HG02884 (cell line): ENCODE results near the gene TMEM150B.
A peak's percentile ranks its signal among the peaks of the same experiment; 100 is the strongest.
"Not testable (repeated sequence)": the region's sequence is repeated elsewhere in the genome, so short reads cannot be mapped to it uniquely, and the experiment has no call there.

ENCODE experiments used
- ATAC-seq: cut with Tn5 transposase; IDR thresholded peaks from one replicate; pipeline ENCODE4 v1.9.1; 2021; ENCODE audit warnings: mild to moderate bottlenecking, moderate library complexity; ENCODE audit not compliant: unreplicated experiment

TMEM150B gene

DNA sequence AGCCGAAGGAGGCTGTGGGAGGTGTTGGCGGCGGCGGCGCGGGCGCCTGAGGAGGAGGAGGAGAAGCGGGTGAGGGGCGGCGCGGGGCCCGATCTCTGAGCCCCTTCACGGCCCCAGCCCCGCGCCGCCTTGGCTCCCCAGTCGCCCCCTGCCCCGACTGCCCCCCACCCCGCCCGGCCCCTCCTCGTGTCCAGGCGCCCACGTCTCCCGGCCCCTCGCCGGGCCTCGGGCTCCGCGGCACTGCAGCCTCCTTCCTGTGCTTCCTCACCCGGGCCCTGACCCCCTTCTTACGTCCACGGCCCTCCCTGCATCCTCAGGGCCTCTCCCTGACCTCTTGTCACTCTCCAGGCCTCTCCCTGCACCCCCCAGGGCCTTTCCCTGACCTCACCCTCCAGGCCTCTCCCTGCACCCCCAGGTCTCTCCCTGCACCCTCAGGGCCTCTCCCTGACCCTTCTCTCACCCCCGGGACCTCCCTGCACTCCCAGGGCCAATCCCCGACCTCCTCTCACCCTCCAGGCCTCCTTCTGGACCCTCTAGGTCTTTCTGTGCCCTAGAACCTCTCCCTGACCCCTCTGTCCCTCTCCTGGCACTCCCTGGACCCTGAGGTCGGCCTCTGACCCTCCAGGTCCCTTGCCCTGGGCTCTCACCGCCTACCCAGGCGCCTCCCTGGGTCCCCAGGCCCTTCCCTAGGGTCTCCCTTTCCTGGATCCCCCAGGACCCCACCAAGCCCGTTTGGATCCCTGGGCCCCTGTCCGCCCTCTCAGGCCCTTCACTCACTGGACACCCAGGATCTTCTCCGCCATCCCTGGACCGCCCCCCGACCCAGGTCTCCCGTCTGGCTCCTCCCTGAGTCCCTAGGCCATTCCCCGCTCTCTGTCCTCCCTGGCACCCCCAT lies 15.0 kb upstream of the TMEM150B start:
- no peak for ATAC-seq

DNA sequence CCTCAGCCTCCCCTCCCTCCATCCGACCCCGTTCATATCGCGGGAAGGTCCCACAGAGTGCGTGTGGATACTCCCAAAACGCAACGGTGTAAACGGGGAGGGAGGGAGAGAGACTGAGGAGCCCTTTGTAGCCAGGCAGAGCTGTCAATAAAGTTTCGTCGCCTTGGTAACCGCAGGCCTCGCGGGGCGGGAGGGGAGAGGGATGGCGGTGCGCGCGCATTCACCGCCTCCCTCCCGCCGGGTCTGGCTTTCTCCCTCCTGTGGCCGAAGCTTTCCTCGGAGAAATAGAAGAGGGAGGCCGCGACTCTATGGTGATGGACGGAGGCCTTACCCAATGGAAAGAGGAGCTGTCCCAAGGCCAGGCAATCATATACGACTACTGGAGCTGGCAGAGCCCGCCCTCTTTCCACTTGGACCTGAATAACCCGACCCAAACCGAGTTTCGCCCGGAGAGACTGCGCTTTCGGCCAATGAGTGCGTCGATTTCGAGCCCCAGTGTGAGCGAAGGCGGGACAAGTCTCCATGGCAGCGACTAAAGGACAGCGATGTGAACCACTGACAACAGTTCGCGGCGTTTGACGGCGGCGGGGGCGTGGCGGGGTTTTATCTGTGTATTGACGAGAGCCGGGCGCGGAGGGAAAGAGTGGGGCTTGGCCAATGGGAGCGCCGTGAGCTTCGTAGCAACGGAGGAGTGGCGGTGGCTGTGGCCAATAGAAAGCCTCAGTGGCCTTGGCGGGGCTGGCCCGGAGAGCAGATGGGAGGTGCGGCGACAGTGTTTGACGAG lies 14.2 kb upstream of the TMEM150B start, which contains the start of gene KMT5C:
Gene KMT5C (plus strand): TSS at position 772 of the 784 bp plus-strand sequence. CDS start 2,061 bp downstream, outside the sequence.
- ATAC-seq: peak; percentile 81

DNA sequence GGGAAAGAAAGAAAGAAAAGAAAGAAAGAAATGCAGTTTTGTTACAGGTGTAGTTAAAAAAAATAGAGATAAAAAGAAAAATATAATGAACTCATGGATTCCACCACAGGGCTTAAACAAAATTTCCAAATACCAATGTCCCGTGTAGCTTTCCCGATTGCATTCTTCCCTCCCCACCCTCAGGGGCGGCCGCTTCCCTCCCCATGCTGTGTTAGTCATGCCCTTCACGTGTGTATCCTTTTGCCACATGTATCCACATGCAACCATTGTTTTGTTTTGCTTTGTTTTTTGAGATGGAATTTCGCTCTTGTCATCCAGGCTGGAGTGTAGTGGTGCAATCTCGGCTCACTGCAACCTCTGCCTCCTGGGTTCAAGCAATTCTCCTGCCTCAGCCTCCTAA lies 11.0 kb upstream of the TMEM150B start:
- ATAC-seq: no peak

DNA sequence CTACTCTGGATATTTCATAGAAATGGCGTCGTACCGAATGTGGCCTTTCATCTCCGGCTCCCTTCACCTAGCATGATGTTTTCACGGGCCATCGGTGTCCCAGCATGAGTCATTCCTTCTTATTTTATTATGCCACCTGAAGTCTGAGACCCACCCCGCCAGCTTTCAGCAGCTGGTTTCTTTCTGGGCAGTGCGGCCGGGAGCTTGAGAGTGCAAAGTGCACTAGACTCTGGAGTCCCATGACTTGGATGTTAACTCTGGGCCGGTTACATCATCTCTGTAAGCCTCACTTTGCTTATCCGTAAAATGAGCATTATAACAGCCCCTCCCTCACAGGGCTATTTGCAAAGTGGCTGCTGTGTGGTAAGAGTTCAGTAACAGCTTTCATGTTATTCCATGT lies 8.7 kb upstream of the TMEM150B start:
- no peak for ATAC-seq

- not testable (repeated sequence) for ATAC-seq
These were observed 4.7 kb upstream of the TMEM150B start for GRCh38 chr19:55329791-55330190.

GRCh38 chr19:55328774-55329318 lies 3.7 kb upstream of the TMEM150B start:
- not testable (repeated sequence) for ATAC-seq

DNA sequence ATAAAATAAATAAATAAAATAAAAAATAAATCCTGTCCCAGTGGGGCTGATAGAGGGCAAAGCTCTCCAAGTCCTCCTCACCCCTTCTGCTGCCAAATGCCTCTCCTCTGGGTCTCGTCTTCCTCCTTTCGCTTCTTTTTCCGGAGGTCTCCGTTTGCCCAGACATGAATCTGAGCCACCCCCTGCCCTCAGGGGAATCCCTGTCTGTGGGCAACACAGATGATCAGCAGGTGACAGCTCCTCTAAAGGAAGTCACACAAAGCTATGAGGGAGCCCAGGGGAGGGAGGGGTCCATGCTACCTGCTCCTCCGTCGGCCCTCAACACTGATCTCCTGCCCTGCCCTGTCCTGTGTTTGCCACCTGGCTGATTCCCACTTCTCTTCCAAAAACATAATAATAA lies 479 bp downstream of the TMEM150B start:
- no peak for ATAC-seq

- ATAC-seq: no peak
These were observed 2.8 kb downstream of the TMEM150B start for GRCh38 chr19:55322204-55322885.

- no peak for ATAC-seq
These were observed 3.5 kb downstream of the TMEM150B start for GRCh38 chr19:55321466-55322137.

GRCh38 chr19:55320844-55321419 lies 4.2 kb downstream of the TMEM150B start:
- ATAC-seq: no peak

GRCh38 chr19:55319785-55320184 lies 5.4 kb downstream of the TMEM150B start:
- no peak for ATAC-seq

GRCh38 chr19:55316646-55317045 lies 8.5 kb downstream of the TMEM150B start:
- no peak for ATAC-seq

GRCh38 chr19:55315956-55316525 lies 9.1 kb downstream of the TMEM150B start:
- no peak for ATAC-seq

DNA sequence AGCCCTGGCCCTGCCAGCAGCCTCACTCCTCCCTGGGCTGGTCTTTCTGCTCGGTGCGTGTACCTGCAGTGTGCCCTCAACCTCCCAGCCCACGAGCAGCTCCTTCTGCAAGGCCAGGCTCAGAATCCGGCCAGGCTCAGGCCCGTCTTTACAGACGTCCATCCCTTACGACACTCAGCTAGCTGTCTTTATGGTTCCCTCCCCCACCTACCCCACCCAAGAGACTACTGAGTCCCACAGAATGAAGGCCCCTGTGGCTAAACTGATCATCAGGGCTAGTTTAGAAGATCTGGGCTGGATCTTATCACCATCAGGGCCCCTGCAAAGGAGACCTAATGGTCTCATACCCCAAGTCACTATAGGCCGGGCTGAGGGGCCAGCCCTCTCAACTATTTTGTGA lies 10.7 kb downstream of the TMEM150B start:
- ATAC-seq: no peak

DNA sequence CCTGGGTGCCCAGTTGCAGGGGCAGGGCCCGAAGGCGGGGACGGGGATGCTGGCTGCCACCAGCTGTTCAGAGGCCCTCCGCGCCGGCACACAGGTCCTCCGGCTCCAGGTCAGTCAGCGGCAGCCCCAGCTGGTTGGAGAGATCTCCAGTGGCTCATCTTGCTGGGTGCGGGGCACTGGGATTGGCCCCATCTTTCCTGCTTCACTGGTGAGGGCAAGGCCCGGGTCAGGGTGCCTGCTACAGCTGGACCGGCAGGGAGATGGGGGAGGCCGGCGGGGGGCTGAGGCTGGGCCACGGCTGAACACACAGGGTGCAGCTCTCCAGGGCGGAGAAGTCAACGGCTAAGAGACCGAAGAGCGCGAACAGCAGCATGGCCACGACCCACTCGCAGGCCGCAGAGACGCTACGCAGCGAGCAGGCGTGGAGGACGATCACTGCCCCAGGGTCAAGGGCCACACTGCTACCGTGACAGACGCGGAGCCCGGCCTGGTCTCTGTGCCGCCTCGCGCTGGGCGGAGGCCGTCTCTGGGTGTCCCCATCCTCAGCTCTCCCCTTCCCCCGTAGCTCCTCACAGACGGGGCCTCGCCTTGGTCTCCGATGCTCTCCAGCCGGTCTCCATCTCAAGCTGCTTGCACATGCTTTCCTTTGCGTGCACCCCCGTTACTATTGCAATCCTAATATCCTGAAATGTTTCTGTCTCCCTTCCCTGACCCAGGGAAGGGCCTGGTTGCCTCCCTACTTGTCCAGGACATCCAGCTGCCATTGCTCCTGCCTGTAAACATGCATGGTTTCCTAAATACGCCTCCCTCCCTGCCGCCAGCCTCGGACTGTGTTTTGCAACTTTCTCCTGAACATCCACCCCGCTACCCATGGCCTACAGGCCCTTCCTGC lies 12.3 kb downstream of the TMEM150B start:
- no peak for ATAC-seq

- no peak for ATAC-seq
These were observed 13.3 kb downstream of the TMEM150B start for GRCh38 chr19:55311797-55312196.

GRCh38 chr19:55311397-55311796 lies 13.7 kb downstream of the TMEM150B start:
- ATAC-seq: no peak

- no peak for ATAC-seq
These were observed 14.6 kb downstream of the TMEM150B start for GRCh38 chr19:55310498-55310897.

DNA sequence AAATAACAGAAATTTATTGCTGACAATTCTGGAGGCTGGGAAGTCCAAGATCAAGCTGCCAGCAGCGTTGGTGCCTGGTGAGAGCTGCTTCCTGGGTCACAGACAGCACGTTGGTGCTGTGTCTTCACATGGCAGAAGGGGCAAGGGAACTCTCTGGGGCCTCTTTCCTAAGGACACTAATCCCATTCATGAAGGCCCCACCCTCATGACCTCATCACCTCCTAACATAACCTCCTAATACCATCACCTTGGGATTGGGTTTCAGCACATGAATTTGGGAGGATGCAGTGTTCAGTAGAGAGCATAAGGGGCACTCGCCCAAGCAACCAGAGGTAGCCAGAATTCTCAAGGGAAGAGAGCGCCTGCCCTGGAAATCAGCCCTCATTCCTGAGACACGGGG lies 15.7 kb downstream of the TMEM150B start:
- ATAC-seq: no peak
